Colonic mucosa (tissue), 4 donors: ENCODE results near the gene LCN15. TPM values are rescaled to one million over a fixed set of nuclear protein-coding genes. Genes with fewer than 3 reads are reported as not detected.

ENCODE experiments used
- DNase-seq: peaks from one replicate; pipeline ENCODE4 v3.0.0-alpha.2; 2020
- H3K27ac ChIP-seq: fragments of 200-600 bp; one replicate; pipeline ENCODE4 v1.8.0; 2021
- H3K27me3 ChIP-seq: fragments of 200-600 bp; one replicate; pipeline ENCODE4 v1.8.0; 2021
- H3K36me3 ChIP-seq: fragments of 200-600 bp; one replicate; pipeline ENCODE4 v1.8.0; 2021
- H3K4me1 ChIP-seq: fragments of 200-600 bp; one replicate; pipeline ENCODE4 v1.8.0; 2021; ENCODE audit warnings: mild to moderate bottlenecking
- H3K4me3 ChIP-seq: fragments of 200-600 bp; one replicate; pipeline ENCODE4 v1.8.0; 2021
- H3K9ac ChIP-seq, 2 donors: one replicate each; pipeline ENCODE4 v1.7.0; 2013; ENCODE audit warnings: control low read depth in 2 of 2, low read depth in 2 of 2, low read length in 2 of 2
- H3K9me3 ChIP-seq: fragments of 200-600 bp; one replicate; pipeline ENCODE4 v1.8.0; 2021
- CTCF ChIP-seq: fragments of 200-600 bp; IDR thresholded peaks from one replicate; pipeline ENCODE4 v1.8.0; 2022; ENCODE audit warnings: antibody characterized with exemption, mild to moderate bottlenecking
- intact Hi-C: fragments of 100-400 bp; cut with DNase I; formaldehyde crosslinking; loops from one replicate; pipeline ENCODE4 v1.14.1; 2022
- total RNA-seq, 2 donors: library from RNA; stranded (reverse); fragmentation: NEBNext Ultra II Directional in 1 of 2; extraction: Animal tissue kit (Norgen Biotek cat#: 25700) in 1 of 2; gene quantifications; one replicate each; pipeline ENCODE4 v1.2.1, GENCODE V29; 2021
- donor health status: healthy.
- donor health status: DM: no; HTN: no; CAD: no.
- donor health status: DM: no; HTN: no; CAD: no.

The LCN15 gene
- total RNA-seq, 2 donors from 2014 or later, result 3.4 TPM; not detected in 1

GRCh38 chr9:136796238-136796774 lies 32.0 kb upstream of the LCN15 start, which contains the start of gene CCDC183:
CCDC183 (plus strand) TSS chr9:136796338; CDS start chr9:136796398, 60 bp downstream.
- no peak for TF ChIP-seq CTCF
- no peak within 1 kb of the TSS for H3K27ac ChIP-seq
- intact Hi-C loops, result loop anchor here (10.0 kb wide), 1 partner anchor 48 kb away; the partner anchor contains the start of genes AJM1 and PHPT1
- no peaks in the 10 kb centered on the region for H3K27me3 ChIP-seq
- DNase-seq, result no peak
- H3K36me3 ChIP-seq, result no peaks in the 10 kb centered on the region
- peaks cover 22% of the 10 kb centered on the region for H3K4me1 ChIP-seq
- no peak within 1 kb of the TSS for H3K4me3 ChIP-seq
- H3K9me3 ChIP-seq, result no peaks in the 10 kb centered on the region
- H3K9ac ChIP-seq, result peak within 1 kb of the TSS; percentile 28 to 51

- Histone ChIP-seq H3K4me1 (peaks cover 24% of the 10 kb centered on the region), H3K27me3 (no peaks in the 10 kb centered on the region), H3K9me3 (no peaks in the 10 kb centered on the region), H3K27ac (no peak overlapping the region), H3K4me3 (no peak overlapping the region), H3K36me3 (no peaks in the 10 kb centered on the region), H3K9ac (peak overlapping the region in 1 of 2 donors; percentile 1)
- intact Hi-C loops, result loop anchor here (10.0 kb wide), 1 partner anchor 50 kb away; the partner anchor contains the start of genes AJM1 and PHPT1
- no peak for DNase-seq
- no peak for TF ChIP-seq CTCF
Observed at GRCh38 chr9:136795000-136795348, 30.7 kb upstream of the LCN15 start.

- Histone ChIP-seq H3K9me3 (no peaks in the 10 kb centered on the region), H3K36me3 (no peaks in the 10 kb centered on the region), H3K4me3 (no peak overlapping the region), H3K27me3 (no peaks in the 10 kb centered on the region), H3K4me1 (peaks cover 26% of the 10 kb centered on the region), H3K9ac (peak overlapping the region in 1 of 2 donors; percentile 1), H3K27ac (peak overlapping the region; percentile 90)
- intact Hi-C loops, result loop anchor here (10.0 kb wide), 1 partner anchor 50 kb away; the partner anchor contains the start of genes AJM1 and PHPT1
- no peak for TF ChIP-seq CTCF
- DNase-seq, result no peak
Observed at GRCh38 chr9:136794281-136794999, 30.1 kb upstream of the LCN15 start.

- Histone ChIP-seq H3K4me3 (no peak overlapping the region), H3K27ac (peak overlapping the region; percentile 90), H3K9ac (peak overlapping the region in 1 of 2 donors; percentile 94)
Observed at GRCh38 chr9:136793086-136793946, 29.0 kb upstream of the LCN15 start.

More at GRCh38 chr9:136793086-136793946, 29.0 kb upstream of the LCN15 start:
- Histone ChIP-seq H3K4me1 (peaks cover 20% of the 10 kb centered on the region), H3K36me3 (no peaks in the 10 kb centered on the region), H3K27me3 (no peaks in the 10 kb centered on the region), H3K9me3 (no peaks in the 10 kb centered on the region)
- intact Hi-C loops, result loop anchor here (10.0 kb wide), 1 partner anchor 51 kb away; the partner anchor contains the start of genes AJM1 and PHPT1
- no peak for TF ChIP-seq CTCF
- DNase-seq, result peak; percentile 54
